WI38 (cell line): ENCODE data around the gene POR.
"Not testable (repeated sequence)": the region's sequence is repeated elsewhere in the genome, so short reads cannot be mapped to it uniquely, and the experiment has no call there.

Experiments used
- H3K4me3 ChIP-seq: 2 replicates; pipeline ENCODE4 v1.5.1; 2011; ENCODE audit warnings: low read depth, mild to moderate bottlenecking, control low read depth, low read length
- TF ChIP-seq, protein P1 (sequence below): IDR thresholded peaks from 2 replicates; pipeline ENCODE4 v1.5.1; 2012; ENCODE audit warnings: low read depth, mild to moderate bottlenecking, control low read depth, low read length

The POR gene

GRCh38 chr7:75896803-75897327, 18.1 kb upstream of the POR start:
- H3K4me3 ChIP-seq = no peak overlapping the region
- TF ChIP-seq, protein P1, sequence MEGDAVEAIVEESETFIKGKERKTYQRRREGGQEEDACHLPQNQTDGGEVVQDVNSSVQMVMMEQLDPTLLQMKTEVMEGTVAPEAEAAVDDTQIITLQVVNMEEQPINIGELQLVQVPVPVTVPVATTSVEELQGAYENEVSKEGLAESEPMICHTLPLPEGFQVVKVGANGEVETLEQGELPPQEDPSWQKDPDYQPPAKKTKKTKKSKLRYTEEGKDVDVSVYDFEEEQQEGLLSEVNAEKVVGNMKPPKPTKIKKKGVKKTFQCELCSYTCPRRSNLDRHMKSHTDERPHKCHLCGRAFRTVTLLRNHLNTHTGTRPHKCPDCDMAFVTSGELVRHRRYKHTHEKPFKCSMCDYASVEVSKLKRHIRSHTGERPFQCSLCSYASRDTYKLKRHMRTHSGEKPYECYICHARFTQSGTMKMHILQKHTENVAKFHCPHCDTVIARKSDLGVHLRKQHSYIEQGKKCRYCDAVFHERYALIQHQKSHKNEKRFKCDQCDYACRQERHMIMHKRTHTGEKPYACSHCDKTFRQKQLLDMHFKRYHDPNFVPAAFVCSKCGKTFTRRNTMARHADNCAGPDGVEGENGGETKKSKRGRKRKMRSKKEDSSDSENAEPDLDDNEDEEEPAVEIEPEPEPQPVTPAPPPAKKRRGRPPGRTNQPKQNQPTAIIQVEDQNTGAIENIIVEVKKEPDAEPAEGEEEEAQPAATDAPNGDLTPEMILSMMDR = no peak

DNA sequence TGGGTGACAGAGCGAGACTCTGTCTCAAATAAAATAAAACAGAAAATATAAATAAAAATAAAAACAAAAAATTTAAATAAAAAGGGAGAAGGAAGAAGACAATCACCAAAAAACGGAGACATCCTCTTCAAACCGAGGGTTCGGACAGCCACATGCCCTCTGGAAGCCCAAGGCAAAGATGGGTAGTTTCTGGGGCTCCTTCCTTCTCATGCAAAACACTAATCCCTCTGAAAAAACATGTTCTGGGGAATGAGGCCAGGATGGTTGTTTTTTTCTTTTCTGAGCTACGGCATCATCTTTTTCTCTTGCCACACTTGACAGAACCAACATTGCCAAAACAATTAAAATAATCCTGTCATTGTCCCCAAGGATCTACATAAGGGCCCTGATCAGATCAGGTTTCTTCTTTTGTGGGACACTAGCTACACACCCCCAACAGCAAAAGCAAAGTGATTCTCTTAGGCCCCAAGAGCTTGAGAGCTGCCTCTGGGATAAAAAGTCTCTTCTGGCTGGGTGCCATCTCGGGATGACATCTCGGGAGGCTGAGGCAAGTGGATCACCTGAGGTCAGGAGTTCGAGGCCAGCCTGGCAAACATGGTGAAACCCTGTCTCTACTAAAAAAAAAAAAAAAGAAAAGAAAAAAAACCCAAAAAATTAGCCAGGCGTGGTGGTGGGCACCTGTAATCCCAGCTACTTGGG, 14.2 kb upstream of the POR start:
- no peak overlapping the region for H3K4me3 ChIP-seq
- TF ChIP-seq, protein P1 = no peak

- H3K4me3 ChIP-seq = no peak overlapping the region
- TF ChIP-seq, protein P1 = no peak
Observed at GRCh38 chr7:75905785-75906604, 9.0 kb upstream of the POR start.

DNA sequence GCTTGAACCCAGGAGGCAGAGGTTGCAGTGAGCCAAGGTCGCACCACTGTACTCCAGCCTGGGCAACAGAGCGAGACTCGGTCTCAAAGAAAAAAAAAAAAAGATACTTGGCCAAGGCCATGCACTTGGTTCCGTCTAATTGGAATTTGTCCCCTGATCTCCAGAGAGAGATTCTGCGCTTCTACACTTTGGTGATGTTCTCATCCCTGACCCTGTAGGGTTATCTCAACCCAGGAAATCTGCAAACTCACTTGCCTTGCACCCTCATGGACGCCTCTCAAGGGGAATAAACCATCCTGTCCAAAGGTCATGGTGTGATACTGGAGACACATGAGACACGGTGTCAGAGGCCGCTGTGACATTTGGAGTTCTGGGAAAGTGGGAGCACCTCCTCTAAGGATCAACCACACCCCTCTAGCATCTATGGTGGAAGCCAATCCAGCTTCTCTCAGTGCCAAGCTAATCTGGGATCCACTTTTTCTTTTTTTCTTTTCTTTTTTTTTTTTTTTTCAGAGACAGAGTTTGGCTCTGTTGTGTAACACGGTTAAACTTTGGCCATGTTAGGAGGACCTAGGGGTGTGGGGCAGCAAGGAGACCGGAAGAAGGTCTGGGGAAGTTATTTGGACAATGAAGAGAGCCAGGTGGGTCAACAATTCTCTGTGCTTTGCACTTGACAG, 7.8 kb upstream of the POR start:
- TF ChIP-seq, protein P1 = no peak
- H3K4me3 ChIP-seq = no peak overlapping the region

- not testable (repeated sequence) for H3K4me3 ChIP-seq
Observed at GRCh38 chr7:75907668-75908039, 7.3 kb upstream of the POR start.

- TF ChIP-seq, protein P1 = no peak
- no peak overlapping the region for H3K4me3 ChIP-seq
Observed at GRCh38 chr7:75909521-75910132, 5.3 kb upstream of the POR start.

DNA sequence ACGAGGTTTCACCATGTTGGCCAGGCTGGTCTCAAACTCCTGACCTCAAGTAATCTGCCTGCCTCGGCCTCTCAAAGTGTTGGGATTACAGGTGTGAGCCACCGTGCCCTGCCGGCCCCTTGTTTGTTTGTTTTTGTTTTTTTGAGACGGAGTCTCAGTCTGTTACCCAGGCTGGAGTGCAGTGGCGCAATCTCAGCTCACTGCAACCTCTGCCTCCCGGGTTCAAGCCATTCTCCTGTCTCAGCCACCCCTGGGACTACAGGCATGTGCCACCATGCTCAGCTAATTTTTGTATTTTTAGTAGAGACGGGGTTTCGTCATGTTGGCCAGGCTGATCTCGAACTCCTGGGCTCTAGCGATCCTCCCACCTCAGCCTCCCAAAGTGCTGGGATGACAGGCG, 3.8 kb upstream of the POR start:
- H3K4me3 ChIP-seq = not testable (repeated sequence)

DNA sequence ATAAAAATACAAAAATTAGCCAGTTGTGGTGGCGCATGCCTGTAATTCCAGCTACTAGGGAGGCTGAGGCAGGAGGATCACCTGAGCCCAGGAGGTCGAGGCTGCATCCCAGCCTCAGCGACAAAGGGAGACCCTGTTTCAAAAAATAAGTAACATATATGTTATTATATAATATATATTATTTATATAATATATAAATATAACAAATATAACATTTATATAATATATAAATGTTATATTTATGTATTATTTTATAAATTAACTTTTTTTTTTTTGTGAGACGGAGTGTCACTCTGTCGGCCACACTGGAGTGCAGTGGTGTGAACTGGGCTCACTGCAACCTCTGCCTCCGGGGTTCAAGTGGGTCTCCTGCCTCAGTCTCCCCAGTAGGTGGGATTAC, 1.5 kb upstream of the POR start:
- TF ChIP-seq, protein P1 = no peak
- H3K4me3 ChIP-seq = no peak overlapping the region
